ENCODE measurements around the gene EGFR. TPM values are rescaled to one million over a fixed set of nuclear protein-coding genes. Genes with fewer than 3 reads are reported as not detected.

Gene EGFR
- 27.8 and 45.6 TPM in 2 replicates for total RNA-seq

DNA sequence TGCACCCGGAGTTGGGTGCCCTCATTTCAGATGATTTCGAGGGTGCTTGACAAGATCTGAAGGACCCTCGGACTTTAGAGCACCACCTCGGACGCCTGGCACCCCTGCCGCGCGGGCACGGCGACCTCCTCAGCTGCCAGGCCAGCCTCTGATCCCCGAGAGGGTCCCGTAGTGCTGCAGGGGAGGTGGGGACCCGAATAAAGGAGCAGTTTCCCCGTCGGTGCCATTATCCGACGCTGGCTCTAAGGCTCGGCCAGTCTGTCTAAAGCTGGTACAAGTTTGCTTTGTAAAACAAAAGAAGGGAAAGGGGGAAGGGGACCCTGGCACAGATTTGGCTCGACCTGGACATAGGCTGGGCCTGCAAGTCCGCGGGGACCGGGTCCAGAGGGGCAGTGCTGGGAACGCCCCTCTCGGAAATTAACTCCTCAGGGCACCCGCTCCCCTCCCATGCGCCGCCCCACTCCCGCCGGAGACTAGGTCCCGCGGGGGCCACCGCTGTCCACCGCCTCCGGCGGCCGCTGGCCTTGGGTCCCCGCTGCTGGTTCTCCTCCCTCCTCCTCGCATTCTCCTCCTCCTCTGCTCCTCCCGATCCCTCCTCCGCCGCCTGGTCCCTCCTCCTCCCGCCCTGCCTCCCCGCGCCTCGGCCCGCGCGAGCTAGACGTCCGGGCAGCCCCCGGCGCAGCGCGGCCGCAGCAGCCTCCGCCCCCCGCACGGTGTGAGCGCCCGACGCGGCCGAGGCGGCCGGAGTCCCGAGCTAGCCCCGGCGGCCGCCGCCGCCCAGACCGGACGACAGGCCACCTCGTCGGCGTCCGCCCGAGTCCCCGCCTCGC lies at the start of gene EGFR:
EGFR (plus strand) TSS at position 657 of the 830 bp plus-strand sequence. CDS start 261 bp downstream, outside the sequence.

